ENCODE results near the gene C2orf68.

- TF ChIP-seq CTCF (IDR thresholded peaks at IDR 0.05) (no peak), POLR2A (IDR thresholded peaks at IDR 0.05) (no peak)
Measured at GRCh38 chr2:85597241-85597640, 14.6 kb downstream of the C2orf68 start.

All from right lobe of liver (tissue), 4 donors.